Vein endothelial cell (primary cell): ENCODE data around the gene CTSA. TPM values are rescaled to one million over a fixed set of nuclear protein-coding genes. Genes with fewer than 3 reads are reported as not detected.

Source experiments
- total RNA-seq: library from RNA; depleted of rRNA; stranded (reverse); fragments of >200 nt; gene quantifications from 2 replicates; pipeline ENCODE4 v1.2.3, GENCODE V29; 2012

CTSA gene
- 59.0 and 93.4 TPM in 2 replicates for total RNA-seq

DNA sequence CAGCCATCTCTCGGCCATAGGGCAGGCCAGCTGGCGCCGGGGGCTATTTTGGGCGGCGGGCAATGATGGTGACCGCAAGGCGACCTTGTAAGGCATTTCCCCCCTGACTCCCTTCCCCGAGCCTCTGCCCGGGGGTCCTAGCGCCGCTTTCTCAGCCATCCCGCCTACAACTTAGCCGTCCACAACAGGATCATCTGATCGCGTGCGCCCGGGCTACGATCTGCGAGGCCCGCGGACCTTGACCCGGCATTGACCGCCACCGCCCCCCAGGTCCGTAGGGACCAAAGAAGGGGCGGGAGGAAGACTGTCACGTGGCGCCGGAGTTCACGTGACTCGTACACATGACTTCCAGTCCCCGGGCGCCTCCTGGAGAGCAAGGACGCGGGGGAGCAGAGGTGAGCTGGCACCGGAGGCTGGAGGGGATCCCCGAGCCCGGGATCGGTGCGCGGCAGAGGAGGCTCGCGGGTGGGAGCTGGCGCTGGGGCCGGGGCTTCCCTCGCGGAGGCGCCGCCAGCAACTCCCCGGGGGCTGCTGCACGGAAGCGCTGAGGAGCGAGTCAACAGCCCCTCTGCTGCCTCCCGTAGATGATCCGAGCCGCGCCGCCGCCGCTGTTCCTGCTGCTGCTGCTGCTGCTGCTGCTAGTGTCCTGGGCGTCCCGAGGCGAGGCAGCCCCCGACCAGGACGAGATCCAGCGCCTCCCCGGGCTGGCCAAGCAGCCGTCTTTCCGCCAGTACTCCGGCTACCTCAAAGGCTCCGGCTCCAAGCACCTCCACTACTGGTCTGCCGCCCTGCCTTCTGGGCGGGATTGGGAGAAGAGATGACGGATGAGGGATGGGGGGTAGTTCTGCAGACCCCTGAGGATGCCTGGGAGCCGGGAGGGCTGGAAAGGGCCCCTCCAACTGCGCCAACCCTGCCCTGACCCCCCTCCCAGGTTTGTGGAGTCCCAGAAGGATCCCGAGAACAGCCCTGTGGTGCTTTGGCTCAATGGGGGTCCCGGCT, at the start of gene CTSA, which contains the start of gene NEURL2:
TSS of gene CTSA (plus strand) at position 351 of the 999 bp plus-strand sequence. CDS start at position 585, 234 bp downstream.
TSS of gene NEURL2 (minus strand) at position 224 of the 999 bp plus-strand sequence. CDS start at position 7, 217 bp downstream.

DNA sequence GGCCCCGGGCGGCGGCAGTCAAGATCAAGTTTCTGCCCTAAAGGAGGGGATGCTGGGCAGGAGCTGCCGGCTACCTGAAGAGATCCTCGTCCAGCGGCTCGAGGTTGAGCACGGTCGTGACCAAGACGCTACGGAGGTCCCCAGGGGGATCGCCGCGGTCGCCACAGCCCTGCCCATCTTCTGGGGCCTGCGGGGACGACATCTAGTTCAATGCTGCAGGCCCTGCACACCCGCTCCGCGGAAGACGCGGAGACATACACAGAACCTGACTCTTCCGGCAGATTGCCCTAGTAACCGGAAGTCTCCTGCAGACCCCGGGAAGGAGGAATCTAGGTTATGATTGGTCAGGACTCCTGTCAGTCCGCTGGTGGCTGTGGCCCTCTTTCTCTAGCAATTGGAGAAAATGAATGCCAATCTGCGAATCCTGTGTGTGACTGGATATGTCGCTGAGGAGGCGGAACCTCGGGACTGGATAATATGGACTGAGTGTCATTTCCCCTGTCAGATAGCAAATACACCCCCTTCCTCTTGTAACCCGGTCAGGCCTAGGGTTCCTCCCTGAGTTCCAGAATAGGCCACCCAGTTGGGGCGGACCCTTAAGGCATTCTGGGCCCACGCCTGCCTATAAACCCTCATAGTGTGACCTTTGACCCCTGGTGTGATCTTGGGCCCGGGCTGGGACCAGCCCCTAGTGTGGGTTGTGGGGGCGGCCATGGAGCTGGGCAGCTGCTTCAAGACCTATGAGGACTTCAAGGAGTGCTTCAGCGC, 33.8 kb upstream of the CTSA start, which contains the start of the genes ACOT8 and ZSWIM3:
TSS of gene ACOT8 (minus strand) at position 279 of the 768 bp plus-strand sequence. CDS start at position 202, 77 bp downstream.
TSS of gene ZSWIM3 (plus strand) at position 501 of the 768 bp plus-strand sequence. CDS start at position 713, 212 bp downstream.

DNA sequence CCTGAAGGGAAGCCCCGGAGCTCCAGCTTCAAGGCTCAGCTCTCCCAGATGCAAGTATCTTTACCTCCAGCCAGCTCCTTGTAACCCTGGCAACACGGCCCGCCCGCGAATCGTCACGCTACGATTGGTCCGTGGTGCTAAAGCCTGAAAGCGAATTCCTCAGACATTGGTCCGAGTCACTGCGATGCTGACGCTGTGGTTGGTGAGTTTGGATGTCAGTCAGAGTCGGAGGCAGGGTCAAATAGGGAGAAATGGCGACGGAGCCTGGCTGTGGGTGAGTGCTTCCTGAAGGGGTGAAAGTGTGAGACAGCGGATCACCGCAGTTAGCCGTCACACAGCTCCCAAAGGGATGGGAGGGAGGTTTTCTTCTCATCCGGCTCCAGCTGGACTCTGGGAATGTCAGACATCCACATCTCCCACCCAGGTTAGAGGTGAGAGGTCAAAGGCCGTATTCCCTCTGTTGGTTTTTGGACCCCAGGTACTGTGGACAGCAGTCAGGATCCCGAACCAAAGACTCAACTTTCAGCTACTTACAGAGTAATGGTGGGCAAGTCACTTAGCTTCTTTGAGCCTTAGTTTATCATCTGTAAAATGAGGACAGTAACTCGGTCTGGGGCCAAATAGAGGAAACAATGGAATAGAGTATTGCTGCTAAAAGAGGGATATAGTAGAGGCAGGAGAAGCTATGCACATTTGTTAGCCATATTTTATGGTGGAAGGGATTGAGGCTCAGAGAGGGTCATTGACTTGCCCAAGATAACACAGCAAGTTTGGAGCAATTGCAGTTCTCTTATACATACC, 9.9 kb upstream of the CTSA start, which contains the start of gene ZSWIM1:
TSS of gene ZSWIM1 (plus strand) at position 240 of the 801 bp plus-strand sequence. CDS start 1,366 bp downstream, outside the sequence.

DNA sequence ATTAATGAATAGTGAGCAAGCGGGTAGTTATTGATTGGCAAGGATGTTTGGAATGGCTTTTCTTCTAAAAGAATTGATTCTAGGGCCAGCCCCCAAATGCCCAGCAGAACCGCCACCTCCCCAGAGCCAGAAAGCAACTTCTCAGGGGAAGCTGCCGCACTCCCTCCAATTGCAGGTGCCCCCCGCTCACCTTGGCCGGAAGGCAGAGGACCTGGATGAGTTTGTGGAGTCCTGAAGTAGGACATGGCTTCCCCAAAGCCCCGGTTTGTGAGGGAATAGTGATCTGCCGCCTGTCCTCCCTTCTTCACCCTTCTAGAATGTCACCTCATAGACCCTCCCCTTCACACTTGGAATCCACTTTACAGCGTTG, 3.8 kb upstream of the CTSA start, which contains the start of gene SPATA25:
TSS of gene SPATA25 (minus strand) at position 277 of the 370 bp plus-strand sequence. CDS start at position 245, 32 bp downstream.

DNA sequence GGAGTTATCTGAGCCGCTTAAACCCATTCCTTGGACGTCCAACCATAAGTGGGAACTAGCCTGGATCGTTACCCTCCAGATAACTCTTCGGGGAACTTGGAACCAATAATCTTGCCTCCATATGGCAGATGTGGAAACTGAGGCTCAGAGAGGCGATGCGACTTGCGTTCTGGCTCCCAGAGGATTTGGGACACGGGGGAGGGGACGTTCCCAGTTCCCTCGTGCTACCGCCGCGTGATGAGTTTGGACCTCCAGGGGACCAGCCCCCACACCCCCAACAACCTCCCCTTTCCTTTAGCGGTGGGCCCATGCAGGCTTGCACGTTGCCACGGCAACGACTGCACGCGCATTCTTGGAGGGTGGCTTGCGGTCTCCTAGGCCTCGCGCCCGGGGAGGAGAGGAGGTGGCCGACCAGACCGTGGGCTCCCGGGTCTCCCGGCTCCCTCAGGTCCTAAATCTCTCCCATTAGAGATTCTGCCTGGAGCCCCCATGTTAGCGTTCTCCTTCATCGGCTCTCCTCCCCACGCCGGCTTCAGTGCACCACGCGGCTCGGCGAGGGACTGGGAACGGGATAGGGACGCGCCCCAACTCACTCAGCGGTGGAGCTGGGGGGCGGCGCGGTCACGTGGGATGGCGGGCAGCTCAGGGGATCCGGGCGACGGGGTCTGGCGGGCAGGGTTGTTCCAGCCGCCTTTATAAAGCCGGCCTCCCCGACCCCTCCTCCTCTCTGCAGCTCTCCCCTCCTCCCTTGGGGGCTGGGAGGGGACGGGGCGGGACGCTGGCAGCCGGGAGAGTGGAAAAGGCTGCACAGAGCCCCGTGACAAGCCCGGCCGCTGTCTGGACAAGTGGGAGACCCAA, 20.6 kb downstream of the CTSA start, which contains the start of gene PLTP:
TSS of gene PLTP (minus strand) at position 670 of the 858 bp plus-strand sequence. CDS start 703 bp downstream, outside the sequence.

DNA sequence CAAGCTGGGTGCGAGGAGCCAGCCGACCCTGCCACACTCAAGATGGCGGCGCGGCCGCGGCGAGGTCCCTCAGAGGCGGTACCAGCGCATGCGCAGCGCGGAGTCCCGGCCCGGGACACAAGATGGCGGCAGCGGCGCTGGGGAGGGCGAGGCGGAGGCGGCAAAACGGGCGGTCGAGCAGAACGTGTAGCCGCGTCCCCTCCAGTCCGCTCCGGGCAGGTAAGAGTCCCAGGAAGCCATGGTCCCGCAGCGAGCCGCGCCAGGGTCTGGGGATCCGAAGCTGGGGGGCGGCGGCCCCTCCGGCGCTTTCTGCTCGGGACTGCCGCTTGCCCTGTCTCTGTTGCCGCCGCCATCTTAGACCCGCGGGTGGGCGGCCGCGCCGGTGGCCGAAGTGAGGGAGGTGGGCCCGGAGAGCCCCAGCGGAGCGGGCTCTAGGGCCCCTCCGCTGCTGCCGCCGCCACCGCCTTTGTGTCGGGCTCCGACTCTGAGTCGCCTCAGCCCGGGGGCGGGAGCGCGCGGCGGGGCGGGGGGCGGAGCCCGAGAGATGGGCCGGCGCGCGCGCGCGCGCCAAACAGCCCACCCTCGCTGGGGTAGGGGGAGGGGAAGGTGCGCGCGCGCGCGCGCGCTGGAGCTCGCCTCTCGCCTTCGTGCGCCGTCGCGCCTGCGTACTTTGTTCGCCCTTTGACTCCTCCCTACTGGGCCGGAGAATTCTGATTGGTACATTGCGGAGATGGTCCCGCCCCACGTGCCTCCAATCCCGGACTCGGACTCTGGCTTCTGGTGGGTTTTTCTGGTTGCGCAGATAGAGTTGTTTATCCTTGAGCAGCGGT, 43.7 kb downstream of the CTSA start, which contains the start of gene PCIF1:
TSS of gene PCIF1 (plus strand) at position 98 of the 830 bp plus-strand sequence. CDS start 4,317 bp downstream, outside the sequence.

Other genes starting within 250 kb of the CTSA start
- not detected in 2 replicates for gene WFDC11, start 221.1 kb upstream of the CTSA start, total RNA-seq
- not detected in 2 replicates for gene WFDC13, start 189.3 kb upstream of the CTSA start, total RNA-seq
- not detected in 2 replicates for gene WFDC10B, start 186.3 kb upstream of the CTSA start, total RNA-seq
- gene SPINT4, start 169.0 kb upstream of the CTSA start, total RNA-seq, result not detected in 2 replicates
- gene WFDC3, start 99.5 kb upstream of the CTSA start, total RNA-seq, result not detected in 2 replicates
- gene DNTTIP1, start 99.4 kb upstream of the CTSA start, total RNA-seq, result 15.0 and 17.3 TPM in 2 replicates
- gene UBE2C, start 78.7 kb upstream of the CTSA start, total RNA-seq, result 18.9 and 23.3 TPM in 2 replicates
- gene TNNC2, start 64.0 kb upstream of the CTSA start, total RNA-seq, result 0.33 TPM in 1 of 2 replicates, not detected in the other
- gene SNX21, start 57.5 kb upstream of the CTSA start, total RNA-seq, result 23.7 and 33.0 TPM in 2 replicates
- 24.2 and 30.1 TPM in 2 replicates for gene ACOT8, start 33.9 kb upstream of the CTSA start, total RNA-seq
- 7.4 and 9.5 TPM in 2 replicates for gene ZSWIM3, start 33.7 kb upstream of the CTSA start, total RNA-seq
- 15.2 and 16.7 TPM in 2 replicates for gene ZSWIM1, start 10.1 kb upstream of the CTSA start, total RNA-seq
- gene SPATA25, start 3.7 kb upstream of the CTSA start, total RNA-seq, result 0.57 and 1.3 TPM in 2 replicates
- 4.3 and 5.6 TPM in 2 replicates for gene NEURL2, start 127 bp upstream of the CTSA start, total RNA-seq
- 8.4 and 18.3 TPM in 2 replicates for gene PLTP, start 20.8 kb downstream of the CTSA start, total RNA-seq
- gene PCIF1, start 43.3 kb downstream of the CTSA start, total RNA-seq, result 13.9 and 14.4 TPM in 2 replicates
- gene ZNF335, start 80.9 kb downstream of the CTSA start, total RNA-seq, result 22.4 and 23.2 TPM in 2 replicates
- gene MMP9, start 117.6 kb downstream of the CTSA start, total RNA-seq, result not detected in 2 replicates
- gene SLC12A5, start 137.9 kb downstream of the CTSA start, total RNA-seq, result 0.86 and 1.6 TPM in 2 replicates
- 23.2 and 23.7 TPM in 2 replicates for gene NCOA5, start 198.6 kb downstream of the CTSA start, total RNA-seq
- 9.5 and 11.9 TPM in 2 replicates for gene CD40, start 227.0 kb downstream of the CTSA start, total RNA-seq